Stomach smooth muscle (tissue), 2 donors: ENCODE measurements around the gene NF2.
"Not testable (repeated sequence)": the region's sequence is repeated elsewhere in the genome, so short reads cannot be mapped to it uniquely, and the experiment has no call there.

Experiments
- H3K27ac ChIP-seq: one replicate; pipeline ENCODE4 v1.7.0; 2013; ENCODE audit warnings: mild to moderate bottlenecking, low read length, inconsistent platforms
- H3K27me3 ChIP-seq, 2 donors: one replicate each; pipeline ENCODE4 v1.7.0; 2013; ENCODE audit warnings: low read length in 2 of 2; ENCODE audit not compliant: insufficient read depth in 2 of 2, control insufficient read depth in 1 of 2
- H3K36me3 ChIP-seq, 2 donors: one replicate each; pipeline ENCODE4 v1.7.0; 2013; ENCODE audit warnings: low read length in 2 of 2; ENCODE audit not compliant: control insufficient read depth in 2 of 2, insufficient read depth in 2 of 2
- H3K4me1 ChIP-seq: one replicate; pipeline ENCODE4 v1.7.0; 2013; ENCODE audit warnings: low read length; ENCODE audit not compliant: control insufficient read depth, insufficient read depth
- H3K4me3 ChIP-seq, 2 donors: one replicate each; pipeline ENCODE4 v1.7.0; 2013; ENCODE audit warnings: low read length in 2 of 2
- H3K9ac ChIP-seq, 2 donors: one replicate each; pipeline ENCODE4 v1.7.0; 2013; ENCODE audit warnings: low read length in 2 of 2, mild to moderate bottlenecking in 1 of 2
- H3K9me3 ChIP-seq, 2 donors: one replicate each; pipeline ENCODE4 v1.7.0; 2013; ENCODE audit warnings: low read length in 2 of 2; ENCODE audit not compliant: control insufficient read depth in 2 of 2
- donor health status: healthy.
- donor health status: Pancreatic carcinoma.

NF2 gene

GRCh38 chr22:29597871-29598683, 5.4 kb upstream of the NF2 start:
- not testable (repeated sequence) for H3K9me3 ChIP-seq, H3K27me3 ChIP-seq, H3K9ac ChIP-seq, H3K4me3 ChIP-seq, H3K36me3 ChIP-seq, H3K27ac ChIP-seq, H3K4me1 ChIP-seq

- H3K36me3 ChIP-seq, result no peaks in the 10 kb centered on the region
- H3K9me3 ChIP-seq, result no peaks in the 10 kb centered on the region
- H3K27ac ChIP-seq, result no peak overlapping the region
- no peaks in the 10 kb centered on the region for H3K4me1 ChIP-seq
- H3K9ac ChIP-seq, result no peak overlapping the region
- H3K27me3 ChIP-seq, result no peaks in the 10 kb centered on the region
- H3K4me3 ChIP-seq, result no peak overlapping the region
These were observed 4.8 kb upstream of the NF2 start for GRCh38 chr22:29598684-29599020.

GRCh38 chr22:29604076-29604360, 585 bp downstream of the NF2 start:
- Histone ChIP-seq H3K4me1 (peaks cover 14% of the 10 kb centered on the region), H3K27ac (peak overlapping the region; percentile 71), H3K27me3 (no peaks in the 10 kb centered on the region), H3K9me3 (no peaks in the 10 kb centered on the region), H3K36me3 (no peaks in the 10 kb centered on the region), H3K4me3 (peak overlapping the region; percentile 86 to 91), H3K9ac (peak overlapping the region; percentile 87 to 93)

- no peaks in the 10 kb centered on the region for H3K36me3 ChIP-seq
- peak overlapping the region in 1 of 2 donors; percentile 91 for H3K4me3 ChIP-seq
- no peak overlapping the region for H3K27ac ChIP-seq
- H3K9ac ChIP-seq, result no peak overlapping the region
- no peaks in the 10 kb centered on the region for H3K9me3 ChIP-seq
- H3K27me3 ChIP-seq, result no peaks in the 10 kb centered on the region
- peaks cover 14% of the 10 kb centered on the region for H3K4me1 ChIP-seq
These were observed 2.1 kb downstream of the NF2 start for GRCh38 chr22:29605527-29605850.

- Histone ChIP-seq H3K4me3 (no peak overlapping the region), H3K9me3 (no peaks in the 10 kb centered on the region), H3K27ac (no peak overlapping the region), H3K36me3 (no peaks in the 10 kb centered on the region), H3K9ac (peak overlapping the region in 1 of 2 donors; percentile 29), H3K4me1 (peaks cover 14% of the 10 kb centered on the region), H3K27me3 (no peaks in the 10 kb centered on the region)
These were observed 2.9 kb downstream of the NF2 start for GRCh38 chr22:29606320-29606719.

GRCh38 chr22:29607426-29607825, 4.0 kb downstream of the NF2 start:
- no peaks in the 10 kb centered on the region for H3K27me3 ChIP-seq
- no peaks in the 10 kb centered on the region for H3K9me3 ChIP-seq
- H3K27ac ChIP-seq, result no peak overlapping the region
- H3K9ac ChIP-seq, result no peak overlapping the region
- no peak overlapping the region for H3K4me3 ChIP-seq
- no peaks in the 10 kb centered on the region for H3K36me3 ChIP-seq
- H3K4me1 ChIP-seq, result peaks cover 14% of the 10 kb centered on the region

GRCh38 chr22:29609139-29609538, 5.7 kb downstream of the NF2 start:
- H3K9ac ChIP-seq, result no peak overlapping the region
- no peaks in the 10 kb centered on the region for H3K36me3 ChIP-seq
- H3K27me3 ChIP-seq, result no peaks in the 10 kb centered on the region
- H3K9me3 ChIP-seq, result no peaks in the 10 kb centered on the region
- H3K27ac ChIP-seq, result no peak overlapping the region
- no peak overlapping the region for H3K4me3 ChIP-seq
- peaks cover 11% of the 10 kb centered on the region for H3K4me1 ChIP-seq

GRCh38 chr22:29610780-29611179, 7.3 kb downstream of the NF2 start:
- H3K9ac ChIP-seq, result no peak overlapping the region
- no peaks in the 10 kb centered on the region for H3K4me1 ChIP-seq
- H3K9me3 ChIP-seq, result no peaks in the 10 kb centered on the region
- no peak overlapping the region for H3K4me3 ChIP-seq
- no peaks in the 10 kb centered on the region for H3K27me3 ChIP-seq
- no peak overlapping the region for H3K27ac ChIP-seq
- no peaks in the 10 kb centered on the region for H3K36me3 ChIP-seq

- H3K4me1 ChIP-seq, result peaks cover 5% of the 10 kb centered on the region
- H3K27ac ChIP-seq, result no peak overlapping the region
- H3K9ac ChIP-seq, result no peak overlapping the region
- H3K27me3 ChIP-seq, result no peaks in the 10 kb centered on the region
- H3K4me3 ChIP-seq, result no peak overlapping the region
- no peaks in the 10 kb centered on the region for H3K9me3 ChIP-seq
- no peaks in the 10 kb centered on the region for H3K36me3 ChIP-seq
These were observed 12.4 kb downstream of the NF2 start for GRCh38 chr22:29615705-29616327.

- H3K27me3 ChIP-seq, result no peaks in the 10 kb centered on the region
- no peaks in the 10 kb centered on the region for H3K9me3 ChIP-seq
- no peak overlapping the region for H3K27ac ChIP-seq
- no peak overlapping the region for H3K4me3 ChIP-seq
- H3K36me3 ChIP-seq, result no peaks in the 10 kb centered on the region
- no peak overlapping the region for H3K9ac ChIP-seq
- peaks cover 5% of the 10 kb centered on the region for H3K4me1 ChIP-seq
These were observed 14.6 kb downstream of the NF2 start for GRCh38 chr22:29617922-29618629.
